Dedifferentiated amniotic fluid mesenchymal stem cell (primary cell): ENCODE results near the gene PGPEP1.
A peak's percentile ranks its signal among the peaks of the same experiment; 100 is the strongest.

Experiments
- DNase-seq: peaks from one replicate; pipeline ENCODE4 v3.0.0-alpha.2; 2016; ENCODE audit errors: extremely low spot score

The PGPEP1 gene

GRCh38 chr19:18418029-18418482 is 77.7 kb downstream of the PGPEP1 start:
- no peak for DNase-seq

DNA sequence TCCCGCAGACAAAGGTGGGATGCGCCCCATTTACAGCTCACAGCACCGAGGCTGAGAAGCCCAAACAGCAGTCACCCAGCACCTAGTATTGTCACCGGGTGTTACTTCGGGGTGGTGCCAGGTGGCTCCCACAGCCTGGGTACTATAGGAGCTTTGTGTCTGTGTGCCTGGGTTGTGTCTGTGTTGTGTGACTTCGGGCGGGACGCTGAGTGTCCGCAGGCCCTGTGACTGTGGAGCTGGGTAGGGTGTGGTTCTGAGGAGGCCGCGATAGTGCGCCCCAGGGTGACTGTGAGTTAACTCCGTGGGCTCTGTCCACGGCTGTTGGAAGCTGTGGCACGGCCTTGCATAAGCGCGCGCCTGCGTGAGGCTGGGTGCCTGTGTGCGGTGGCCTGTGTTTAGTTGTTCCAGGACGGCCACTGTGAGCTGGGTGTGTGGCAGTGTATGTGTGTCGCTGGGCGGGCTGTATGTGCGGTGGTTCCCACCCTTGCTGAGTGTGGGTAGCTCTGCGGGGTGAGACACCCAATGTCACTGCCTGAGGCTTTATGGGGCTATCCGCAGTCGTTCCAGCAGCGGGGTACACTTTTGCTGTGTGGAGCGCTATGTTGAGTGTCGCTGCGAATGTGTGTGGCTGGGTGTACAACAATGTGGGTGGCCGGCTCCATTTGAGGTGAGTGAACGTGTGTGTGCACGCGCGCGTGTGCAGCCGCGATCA is 78.2 kb downstream of the PGPEP1 start:
- DNase-seq = no peak

DNA sequence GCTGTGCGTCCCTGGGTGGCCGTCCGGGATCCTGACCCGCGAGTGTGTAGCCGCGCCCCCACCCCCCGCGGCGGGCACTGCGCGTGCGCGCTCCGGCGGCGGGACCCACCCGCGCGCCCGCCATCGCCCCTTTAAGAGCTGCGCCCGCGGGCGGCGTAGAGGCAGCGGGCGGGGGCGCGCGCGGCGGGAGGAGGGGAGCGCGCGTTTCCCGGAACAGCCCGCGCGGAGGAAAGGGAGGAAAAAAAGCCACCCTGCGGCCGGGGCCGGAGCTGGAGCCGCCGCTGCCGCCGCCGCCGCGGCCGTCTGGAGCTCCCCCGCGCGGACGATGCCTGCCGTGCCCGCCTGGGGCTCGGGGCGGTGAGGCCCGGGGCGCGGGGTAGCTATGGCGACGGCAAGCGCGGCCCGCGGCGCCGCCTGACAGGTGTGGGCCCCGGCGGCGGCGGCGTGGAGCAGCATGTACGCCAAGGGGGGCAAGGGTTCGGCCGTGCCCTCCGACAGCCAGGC is 78.8 kb downstream of the PGPEP1 start, which contains the start of gene SSBP4:
TSS of gene SSBP4 (plus strand) at position 204 of the 504 bp plus-strand sequence. CDS start at position 455, 251 bp downstream.
- peak; percentile 58 for DNase-seq
